A172 (cell line): ENCODE results near the gene MYOD1. TPM values are rescaled to one million over a fixed set of nuclear protein-coding genes. Genes with fewer than 3 reads are reported as not detected.

Experiments
- DNase-seq: peaks from one replicate; pipeline ENCODE4 v3.0.0-alpha.2; 2015; ENCODE audit warnings: low spot score
- total RNA-seq: library from RNA; depleted of rRNA; stranded (reverse); fragments of >200 nt; shearing (Covaris generic); gene quantifications from 2 replicates; pipeline ENCODE4 v1.2.3, GENCODE V29; 2014

MYOD1 gene
- total RNA-seq, 1 experiment from 2014 or later = not detected

DNA sequence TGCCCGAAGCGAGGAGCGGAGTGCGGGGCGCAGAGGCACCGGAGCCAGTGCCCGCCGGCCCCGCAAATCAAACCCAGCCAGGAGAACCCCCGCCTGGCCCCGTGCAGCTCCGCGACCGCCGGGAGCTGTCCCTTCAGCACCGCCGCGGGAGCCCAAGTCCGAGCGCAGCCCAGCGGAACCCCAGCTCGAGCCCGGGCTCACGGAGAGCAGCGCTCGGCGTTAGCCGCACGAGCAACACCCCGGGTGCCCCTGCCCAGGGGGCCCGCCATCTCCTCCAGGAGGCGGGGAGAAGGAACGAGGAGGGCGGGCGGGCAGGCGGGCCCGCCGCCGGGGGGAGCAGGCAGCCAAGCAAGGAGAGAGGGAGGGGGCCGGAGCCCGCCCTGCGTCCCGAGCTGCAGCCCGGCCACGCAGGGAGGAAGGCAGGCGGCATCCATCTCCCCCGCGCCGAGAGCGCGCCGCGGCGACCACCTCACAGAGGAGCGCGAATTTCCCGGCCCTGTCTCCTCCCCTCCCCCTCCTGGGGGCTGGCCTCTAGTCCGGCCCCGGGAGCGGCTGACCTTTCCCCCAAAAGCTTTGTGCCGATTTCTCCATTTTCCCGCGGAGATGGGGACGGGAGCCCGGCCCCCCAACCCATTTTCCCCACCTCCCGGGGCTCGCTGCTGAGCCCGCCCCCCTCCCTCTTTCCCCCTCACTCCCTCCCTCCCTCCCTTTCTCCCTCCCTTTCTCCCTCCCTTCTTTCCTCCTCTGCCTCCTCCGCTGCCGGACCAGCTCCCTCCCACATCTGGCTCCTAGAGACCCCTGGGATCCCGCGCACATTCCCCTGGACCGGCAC lies 15.8 kb downstream of the MYOD1 start:
- peak; percentile 26 for DNase-seq

DNA sequence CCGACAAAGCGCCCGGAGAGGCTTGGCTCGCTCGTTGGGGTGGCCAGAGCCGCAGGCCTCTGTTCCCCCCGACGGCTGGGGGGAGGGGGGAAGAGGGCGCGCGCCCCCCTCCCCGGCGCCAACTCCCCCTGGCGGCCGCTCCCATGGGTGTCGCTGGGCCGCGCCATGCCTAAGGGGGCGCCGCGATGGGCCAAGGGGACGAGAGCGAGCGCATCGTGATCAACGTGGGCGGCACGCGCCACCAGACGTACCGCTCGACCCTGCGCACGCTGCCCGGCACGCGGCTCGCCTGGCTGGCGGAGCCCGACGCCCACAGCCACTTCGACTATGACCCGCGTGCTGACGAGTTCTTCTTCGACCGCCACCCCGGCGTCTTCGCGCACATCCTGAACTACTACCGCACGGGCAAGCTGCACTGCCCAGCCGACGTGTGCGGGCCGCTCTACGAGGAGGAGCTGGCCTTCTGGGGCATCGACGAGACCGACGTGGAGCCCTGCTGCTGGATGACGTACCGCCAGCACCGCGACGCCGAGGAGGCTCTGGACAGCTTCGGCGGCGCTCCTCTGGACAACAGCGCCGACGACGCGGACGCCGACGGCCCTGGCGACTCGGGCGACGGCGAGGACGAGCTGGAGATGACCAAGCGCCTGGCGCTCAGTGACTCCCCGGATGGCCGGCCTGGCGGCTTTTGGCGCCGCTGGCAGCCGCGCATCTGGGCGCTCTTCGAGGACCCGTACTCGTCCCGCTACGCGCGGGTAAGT lies 16.6 kb downstream of the MYOD1 start:
- DNase-seq = no peak

- no peak for DNase-seq
Observed at GRCh38 chr11:17736579-17736893, 17.2 kb downstream of the MYOD1 start.

DNA sequence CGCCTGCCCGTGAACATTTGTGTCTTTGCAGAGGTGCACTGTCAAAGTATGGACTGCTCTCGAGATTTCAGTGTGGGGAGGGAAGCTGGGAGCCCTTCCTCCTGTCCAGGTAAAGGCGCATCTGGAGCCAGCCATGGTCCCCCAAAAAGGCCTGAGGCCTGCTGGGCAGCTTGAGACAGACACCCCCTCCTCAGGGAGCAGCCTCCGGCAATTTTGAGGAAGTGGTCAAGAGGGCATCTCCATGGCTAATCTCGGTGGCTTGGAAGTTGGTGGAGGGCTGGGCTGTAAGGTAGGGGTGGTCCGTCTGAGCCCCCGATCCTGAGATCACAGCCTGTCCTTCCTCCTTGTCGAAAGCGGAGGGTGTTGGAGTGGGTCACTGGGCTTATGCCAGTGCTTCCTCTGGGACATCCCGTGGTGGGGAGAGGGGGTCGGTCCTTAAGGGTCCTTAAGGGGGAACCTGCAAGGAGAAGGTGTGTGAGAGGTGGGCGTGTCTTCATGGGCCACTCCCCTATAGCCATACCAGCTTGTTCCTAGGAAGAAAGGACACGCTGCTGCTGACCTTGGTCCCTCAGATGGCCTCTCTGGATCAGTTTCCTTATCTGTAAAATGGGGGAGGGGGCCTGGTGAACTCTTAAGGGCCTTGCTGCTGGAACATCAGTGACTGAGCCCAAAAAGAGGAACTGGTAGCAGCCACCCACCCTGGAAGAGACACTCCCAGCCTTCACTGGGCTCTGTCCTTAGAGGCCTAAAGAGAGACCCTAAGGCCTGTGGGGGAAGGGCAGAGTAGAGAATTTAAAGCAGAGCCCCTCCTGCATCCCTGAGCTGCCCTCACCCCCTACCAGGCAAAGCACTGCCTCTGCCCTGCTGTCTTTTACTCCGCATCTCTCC lies 17.8 kb downstream of the MYOD1 start:
- DNase-seq = no peak

DNA sequence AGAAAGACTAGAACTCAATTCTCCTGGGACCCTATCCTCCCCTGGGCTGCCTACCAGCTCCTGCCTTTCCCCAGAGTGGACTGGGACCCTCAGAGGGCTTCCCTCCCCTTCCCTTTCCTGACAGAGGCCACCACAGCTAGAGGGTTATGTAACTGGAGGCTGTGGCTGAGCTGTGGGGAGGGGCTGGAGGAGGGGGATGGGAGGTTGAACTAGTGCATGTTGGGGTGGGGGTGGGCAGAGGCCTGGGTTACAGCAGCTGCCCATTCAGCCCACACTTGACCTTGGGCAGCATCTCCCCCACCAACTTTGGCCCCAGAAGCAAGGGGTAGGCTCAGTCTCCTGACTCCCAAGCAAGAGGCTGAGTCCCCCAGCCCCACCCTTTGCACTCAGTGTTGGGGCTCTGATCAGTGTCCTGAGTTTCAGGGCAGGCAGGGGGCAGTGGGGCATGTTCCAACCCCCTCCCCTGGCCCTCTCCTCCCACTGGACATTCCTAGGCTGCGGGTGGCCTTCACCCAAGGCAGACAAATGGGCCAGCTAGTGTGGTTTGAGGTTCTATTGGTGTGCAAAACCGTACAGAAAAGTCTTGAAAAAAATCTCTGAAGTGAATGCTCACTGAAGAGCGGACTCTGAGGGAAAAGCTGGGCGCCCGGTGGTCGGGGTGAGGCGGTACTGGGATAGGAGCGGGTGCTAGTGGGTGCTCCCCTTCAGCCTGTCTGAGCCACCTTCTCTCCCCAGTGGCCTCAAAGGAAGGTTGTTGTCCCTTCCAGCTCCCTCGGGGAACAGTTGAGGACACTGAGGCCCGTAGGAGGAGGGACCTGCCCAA lies 19.0 kb downstream of the MYOD1 start:
- no peak for DNase-seq

GRCh38 chr11:17739945-17740338 lies 20.6 kb downstream of the MYOD1 start:
- no peak for DNase-seq

DNA sequence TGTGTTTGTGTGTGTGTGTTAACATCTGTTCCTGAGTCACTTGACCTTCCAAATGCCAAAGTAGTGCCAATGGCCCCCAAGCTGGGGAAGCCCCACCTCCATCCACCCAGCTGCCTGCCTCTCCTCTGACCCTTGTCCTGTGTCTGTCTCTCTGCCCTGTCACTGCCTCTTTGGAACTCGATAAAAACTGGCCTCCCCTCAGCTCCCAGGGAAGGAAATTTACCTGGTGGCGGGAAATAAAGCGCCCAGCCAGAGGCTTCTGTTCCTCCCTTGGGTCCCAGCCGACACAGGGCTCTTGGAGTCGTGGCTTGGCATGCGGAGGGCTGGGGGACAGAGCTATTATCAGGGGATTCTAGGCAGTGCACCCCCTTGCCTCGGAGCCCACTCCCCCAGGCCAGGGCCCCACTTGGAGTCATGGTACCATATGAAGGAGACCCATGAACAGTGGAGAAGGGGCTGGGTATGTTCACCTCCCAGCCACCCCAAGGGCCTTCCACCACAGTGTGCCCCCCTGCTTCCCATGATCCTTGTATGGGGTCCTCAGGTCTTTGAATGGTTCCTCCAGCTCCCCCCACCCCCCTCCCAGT lies 21.4 kb downstream of the MYOD1 start:
- DNase-seq = no peak

DNA sequence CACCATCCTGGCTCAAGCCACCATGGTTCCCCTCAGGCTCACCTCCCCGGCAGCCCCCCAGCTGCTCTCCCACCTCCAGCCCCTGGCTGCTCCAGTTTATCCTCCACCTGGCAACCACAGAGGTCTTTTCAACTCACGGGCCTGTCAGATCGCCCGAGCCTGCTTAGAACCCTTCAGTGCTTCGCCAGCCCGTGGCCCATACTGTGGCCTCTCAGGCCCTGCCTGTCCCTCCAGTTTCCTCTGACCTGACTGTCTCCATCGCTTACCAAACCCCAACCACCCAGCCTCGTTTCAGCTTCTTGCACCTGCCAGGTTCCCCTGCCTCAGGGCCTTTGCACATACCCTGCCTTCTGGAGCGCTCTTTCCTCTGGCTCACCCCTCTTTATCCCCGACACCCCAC lies 22.1 kb downstream of the MYOD1 start:
- no peak for DNase-seq

DNA sequence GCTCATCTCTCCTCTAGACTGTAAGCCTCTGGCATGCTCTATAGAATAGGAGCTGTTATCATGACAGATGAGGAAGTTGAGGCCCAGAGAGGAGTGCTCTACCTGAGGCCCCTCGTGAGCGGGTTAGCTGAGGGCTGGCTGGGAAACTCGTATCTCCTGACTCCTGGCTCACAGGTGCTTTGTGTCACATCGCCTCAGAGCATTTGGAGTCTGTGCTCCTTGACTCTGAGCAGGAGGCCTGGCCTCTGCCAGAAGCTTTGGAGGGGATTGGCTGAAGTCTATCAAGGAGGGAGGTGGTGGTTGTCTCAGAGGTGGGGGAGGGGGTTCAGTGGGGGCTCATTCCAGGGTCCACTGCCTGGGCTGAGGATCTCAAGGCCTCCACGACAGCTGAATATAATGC lies 22.6 kb downstream of the MYOD1 start:
- no peak for DNase-seq

- DNase-seq = no peak
Observed at GRCh38 chr11:17743026-17743807, 23.8 kb downstream of the MYOD1 start.

DNA sequence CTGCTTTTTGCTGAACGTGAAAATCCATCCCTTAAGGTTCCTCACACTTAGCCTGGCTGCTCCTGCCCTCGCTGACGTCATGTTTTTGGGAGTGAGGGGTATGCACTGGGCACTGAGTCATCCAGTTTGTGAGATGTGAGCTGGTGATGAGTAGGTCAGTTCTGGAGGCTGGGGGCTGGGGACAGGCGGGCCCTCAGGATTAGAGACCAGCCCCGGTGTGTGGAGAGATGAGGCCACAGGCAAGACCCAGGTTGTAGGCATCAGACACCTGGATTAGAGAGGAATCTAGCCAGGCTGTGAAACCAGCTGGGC lies 24.4 kb downstream of the MYOD1 start:
- DNase-seq = peak; percentile 77

GRCh38 chr11:17744151-17744940 lies 25.0 kb downstream of the MYOD1 start:
- peak; percentile 33 for DNase-seq

GRCh38 chr11:17745023-17745772 lies 25.8 kb downstream of the MYOD1 start:
- no peak for DNase-seq

- DNase-seq = no peak
Observed at GRCh38 chr11:17746096-17746495, 26.7 kb downstream of the MYOD1 start.

GRCh38 chr11:17747131-17747955 lies 28.0 kb downstream of the MYOD1 start:
- DNase-seq = peak; percentile 32

- DNase-seq = no peak
Observed at GRCh38 chr11:17748044-17748443, 28.7 kb downstream of the MYOD1 start.

- DNase-seq = no peak
Observed at GRCh38 chr11:17748761-17749721, 29.7 kb downstream of the MYOD1 start.
